HepG2 (cell line): ENCODE measurements around the gene SLC9A8. TPM values are rescaled to one million over a fixed set of nuclear protein-coding genes. Genes with fewer than 3 reads are reported as not detected.

ENCODE experiments used
- BCL3 ChIP-seq: sonication (generic); formaldehyde crosslinking; IDR thresholded peaks from 2 replicates; pipeline ENCODE4 v1.5.1; 2020; ENCODE audit warnings: mild to moderate bottlenecking, missing genetic modification reagents, moderate library complexity
- BRD4 ChIP-seq: sonication (generic); formaldehyde crosslinking; IDR thresholded peaks from 2 replicates; pipeline ENCODE4 v1.4.0; 2020; ENCODE audit warnings: missing genetic modification reagents
- DDIT3 ChIP-seq: sonication (generic); formaldehyde crosslinking; IDR thresholded peaks from 2 replicates; pipeline ENCODE4 v1.4.0; 2020; ENCODE audit warnings: mild to moderate bottlenecking, missing genetic modification reagents
- MYC ChIP-seq: sonication (generic); formaldehyde crosslinking; IDR thresholded peaks from 2 replicates; pipeline ENCODE4 v1.9.0; 2021; ENCODE audit warnings: missing genetic modification reagents, borderline replicate concordance
- NFYC ChIP-seq: IDR thresholded peaks from 2 replicates; pipeline ENCODE4 v1.6.1; 2016; ENCODE audit warnings: missing genetic modification reagents, missing compliant biosample characterization
- RELA ChIP-seq: sonication (generic); formaldehyde crosslinking; IDR thresholded peaks from 2 replicates; pipeline ENCODE4 v1.4.0; 2020; ENCODE audit warnings: missing genetic modification reagents
- ZBTB39 ChIP-seq: sonication (generic); formaldehyde crosslinking; IDR thresholded peaks from 2 replicates; pipeline ENCODE4 v1.5.0; 2020; ENCODE audit warnings: missing genetic modification reagents
- ZFX ChIP-seq: sonication (generic); formaldehyde crosslinking; IDR thresholded peaks from 2 replicates; pipeline ENCODE4 v1.4.0; 2020; ENCODE audit warnings: mild to moderate bottlenecking, low read depth, missing genetic modification reagents, moderate library complexity
- ZGPAT ChIP-seq: IDR thresholded peaks from 2 replicates; pipeline ENCODE4 v1.6.1; 2016; ENCODE audit warnings: mild to moderate bottlenecking
- ZKSCAN8 ChIP-seq: IDR thresholded peaks from 2 replicates; pipeline ENCODE4 v1.6.1; 2016; ENCODE audit warnings: borderline replicate concordance, missing genetic modification reagents, missing compliant biosample characterization
- ZNF33B ChIP-seq: sonication (generic); formaldehyde crosslinking; IDR thresholded peaks from 2 replicates; pipeline ENCODE4 v1.5.1; 2020; ENCODE audit warnings: mild to moderate bottlenecking, missing genetic modification reagents
- ZSCAN22 ChIP-seq: sonication (generic); formaldehyde crosslinking; IDR thresholded peaks from 2 replicates; pipeline ENCODE4 v1.4.0; 2020; ENCODE audit warnings: mild to moderate bottlenecking, missing genetic modification reagents
- polyA plus RNA-seq, 8 experiments: library from polyadenylated mRNA; depleted of rRNA in 3 of 8; stranded (reverse) in 7 of 8; unstranded in 1 of 8; fragments of >200 nt; fragmentation: Illumina TruSeq in 4 of 8; extraction: Trizol in 4 of 8; gene quantifications; 2 replicates each; pipeline versions ENCODE4 v1.2.1 to v1.2.3, GENCODE V29; 2011 to 2016; ENCODE audit warnings: low read depth in 4 of 8, missing spikeins in 1 of 8, mixed read lengths in 1 of 8; ENCODE audit not compliant: insufficient read depth in 1 of 8
- total RNA-seq, 5 experiments: library from RNA; depleted of rRNA; stranded (reverse); fragments of >200 nt; fragmentation: Illumina TruSeq; extraction: Trizol; gene quantifications; 2 replicates each; pipeline ENCODE4 v1.2.3, GENCODE V29; 2016; ENCODE audit warnings: low read depth in 1 of 5
- TF ChIP-seq, protein P1 (sequence below), 2 experiments: fragments of 450-650 bp in 1 of 2; sonication (generic) in 1 of 2; formaldehyde crosslinking in 1 of 2; IDR thresholded peaks; 2 replicates each; pipeline versions ENCODE4 v1.6.1 to v1.8.0; 2016 to 2022; ENCODE audit warnings: antibody characterized with exemption in 1 of 2, mild to moderate bottlenecking in 1 of 2, missing genetic modification reagents in 1 of 2

Gene SLC9A8
- total and polyA plus RNA-seq, 2 of the 13 experiments (the other 11 are each of a cell fraction or from before 2014, with no cell fraction given) = 4.1 to 7.4 TPM

DNA sequence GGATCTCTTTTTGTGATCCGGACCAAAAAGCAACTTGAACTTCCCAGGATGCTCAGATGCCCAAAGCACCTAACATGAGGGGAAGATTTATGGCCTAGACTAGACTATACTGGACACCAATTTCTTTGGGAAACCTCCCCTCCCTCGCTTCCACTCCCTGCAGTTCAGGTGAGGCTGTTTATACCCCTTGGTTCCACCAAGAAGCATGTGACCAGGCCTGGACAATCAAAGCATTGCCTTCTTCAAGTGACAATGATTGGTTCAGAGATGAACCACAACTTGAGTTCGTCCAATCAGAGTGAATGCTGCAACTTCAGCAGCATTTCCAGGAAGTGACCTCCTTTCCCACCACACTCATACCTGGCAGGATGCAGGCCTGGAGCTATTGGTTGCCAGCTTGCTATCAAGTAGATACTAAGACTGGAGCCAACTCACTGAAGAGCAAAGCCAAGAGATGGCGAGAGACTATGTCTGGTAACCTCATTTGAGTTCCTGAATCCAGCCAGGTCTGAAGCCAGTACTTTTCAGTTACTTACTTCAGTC is 45.6 kb upstream of the SLC9A8 start (continued):
- no peak for TF ChIP-seq ZGPAT
- peak; percentile 65; the same call in 1 of the 2 replicates for TF ChIP-seq ZNF33B (CRISPR knock-in tag)
- TF ChIP-seq ZFX (CRISPR knock-in tag) = peak; percentile 34; the same call in 1 of the 2 replicates
- TF ChIP-seq ZSCAN22 (CRISPR knock-in tag) = no peak
- TF ChIP-seq RELA (CRISPR knock-in tag) = no peak
- TF ChIP-seq BRD4 = no peak
- no peak for TF ChIP-seq ZKSCAN8 (CRISPR knock-in tag)
- no peak for TF ChIP-seq MYC (CRISPR knock-in tag)
- no peak for TF ChIP-seq ZBTB39 (CRISPR knock-in tag)
- TF ChIP-seq, protein P1, sequence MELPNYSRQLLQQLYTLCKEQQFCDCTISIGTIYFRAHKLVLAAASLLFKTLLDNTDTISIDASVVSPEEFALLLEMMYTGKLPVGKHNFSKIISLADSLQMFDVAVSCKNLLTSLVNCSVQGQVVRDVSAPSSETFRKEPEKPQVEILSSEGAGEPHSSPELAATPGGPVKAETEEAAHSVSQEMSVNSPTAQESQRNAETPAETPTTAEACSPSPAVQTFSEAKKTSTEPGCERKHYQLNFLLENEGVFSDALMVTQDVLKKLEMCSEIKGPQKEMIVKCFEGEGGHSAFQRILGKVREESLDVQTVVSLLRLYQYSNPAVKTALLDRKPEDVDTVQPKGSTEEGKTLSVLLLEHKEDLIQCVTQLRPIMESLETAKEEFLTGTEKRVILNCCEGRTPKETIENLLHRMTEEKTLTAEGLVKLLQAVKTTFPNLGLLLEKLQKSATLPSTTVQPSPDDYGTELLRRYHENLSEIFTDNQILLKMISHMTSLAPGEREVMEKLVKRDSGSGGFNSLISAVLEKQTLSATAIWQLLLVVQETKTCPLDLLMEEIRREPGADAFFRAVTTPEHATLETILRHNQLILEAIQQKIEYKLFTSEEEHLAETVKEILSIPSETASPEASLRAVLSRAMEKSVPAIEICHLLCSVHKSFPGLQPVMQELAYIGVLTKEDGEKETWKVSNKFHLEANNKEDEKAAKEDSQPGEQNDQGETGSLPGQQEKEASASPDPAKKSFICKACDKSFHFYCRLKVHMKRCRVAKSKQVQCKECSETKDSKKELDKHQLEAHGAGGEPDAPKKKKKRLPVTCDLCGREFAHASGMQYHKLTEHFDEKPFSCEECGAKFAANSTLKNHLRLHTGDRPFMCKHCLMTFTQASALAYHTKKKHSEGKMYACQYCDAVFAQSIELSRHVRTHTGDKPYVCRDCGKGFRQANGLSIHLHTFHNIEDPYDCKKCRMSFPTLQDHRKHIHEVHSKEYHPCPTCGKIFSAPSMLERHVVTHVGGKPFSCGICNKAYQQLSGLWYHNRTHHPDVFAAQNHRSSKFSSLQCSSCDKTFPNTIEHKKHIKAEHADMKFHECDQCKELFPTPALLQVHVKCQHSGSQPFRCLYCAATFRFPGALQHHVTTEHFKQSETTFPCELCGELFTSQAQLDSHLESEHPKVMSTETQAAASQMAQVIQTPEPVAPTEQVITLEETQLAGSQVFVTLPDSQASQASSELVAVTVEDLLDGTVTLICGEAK (IDR thresholded peaks at IDR 0.05) = no peak
- TF ChIP-seq, protein P1 (CRISPR knock-in tag; IDR thresholded peaks at IDR 0.05) = no peak
- TF ChIP-seq NFYC (CRISPR knock-in tag) = peak; percentile 49; the same call in 1 of the 2 replicates
- no peak for TF ChIP-seq DDIT3 (CRISPR knock-in tag)
- peak; percentile 22; the same call in 1 of the 2 replicates for TF ChIP-seq BCL3
